GM21360 (cell line): Measurements from ENCODE around the gene FRMD8.

Experiments
- ATAC-seq: cut with Tn5 transposase; IDR thresholded peaks from one replicate; pipeline ENCODE4 v1.9.1; 2021; ENCODE audit warnings: mild to moderate bottlenecking, moderate library complexity; ENCODE audit not compliant: unreplicated experiment

Gene FRMD8

DNA sequence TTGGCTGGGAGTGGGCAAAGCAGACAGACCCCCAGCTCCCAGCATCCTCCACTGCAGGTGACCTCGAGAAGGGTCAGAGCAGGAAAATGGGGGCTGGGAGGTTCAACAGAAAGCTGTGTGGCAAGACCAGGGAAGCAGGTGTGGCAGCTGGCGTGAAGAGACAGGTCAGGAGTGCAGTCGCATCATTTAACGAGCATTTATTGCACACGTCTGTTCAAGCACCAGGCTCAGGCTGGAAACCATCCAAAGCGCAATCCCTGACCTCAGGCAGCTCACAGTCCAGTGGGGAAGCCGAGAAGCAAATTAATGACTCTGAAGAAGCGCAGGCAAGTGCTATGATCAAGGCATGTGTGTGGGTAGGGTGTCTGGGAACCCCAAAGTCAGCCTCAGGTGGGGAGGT, 11.4 kb upstream of the FRMD8 start:
- no peak for ATAC-seq

- no peak for ATAC-seq
These were observed 10.2 kb upstream of the FRMD8 start for GRCh38 chr11:65376138-65376713.

- no peak for ATAC-seq
These were observed 9.4 kb upstream of the FRMD8 start for GRCh38 chr11:65377036-65377435.

DNA sequence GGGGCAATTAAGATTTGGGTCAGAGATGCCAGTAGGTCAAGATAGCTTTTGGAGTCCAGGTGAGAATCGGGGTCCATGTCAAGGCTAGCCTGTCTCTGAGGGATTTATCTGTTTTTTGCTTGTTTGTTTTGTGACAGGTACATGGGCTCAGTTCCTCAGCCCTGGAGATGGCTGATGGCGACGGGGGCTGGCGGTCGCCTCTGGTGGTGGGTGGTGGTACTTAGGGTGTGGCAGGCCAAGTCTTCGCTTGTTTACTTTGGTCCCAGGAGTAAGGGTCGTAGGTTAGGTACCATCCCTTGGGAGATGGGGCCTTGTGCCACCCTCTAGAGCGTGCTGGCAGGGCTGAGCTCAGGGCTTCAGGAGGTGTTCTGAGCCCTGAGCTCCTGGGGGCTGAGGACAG, 8.7 kb upstream of the FRMD8 start:
- no peak for ATAC-seq

- no peak for ATAC-seq
These were observed 8.1 kb upstream of the FRMD8 start for GRCh38 chr11:65378208-65378927.

GRCh38 chr11:65378928-65379638, 7.4 kb upstream of the FRMD8 start:
- no peak for ATAC-seq

DNA sequence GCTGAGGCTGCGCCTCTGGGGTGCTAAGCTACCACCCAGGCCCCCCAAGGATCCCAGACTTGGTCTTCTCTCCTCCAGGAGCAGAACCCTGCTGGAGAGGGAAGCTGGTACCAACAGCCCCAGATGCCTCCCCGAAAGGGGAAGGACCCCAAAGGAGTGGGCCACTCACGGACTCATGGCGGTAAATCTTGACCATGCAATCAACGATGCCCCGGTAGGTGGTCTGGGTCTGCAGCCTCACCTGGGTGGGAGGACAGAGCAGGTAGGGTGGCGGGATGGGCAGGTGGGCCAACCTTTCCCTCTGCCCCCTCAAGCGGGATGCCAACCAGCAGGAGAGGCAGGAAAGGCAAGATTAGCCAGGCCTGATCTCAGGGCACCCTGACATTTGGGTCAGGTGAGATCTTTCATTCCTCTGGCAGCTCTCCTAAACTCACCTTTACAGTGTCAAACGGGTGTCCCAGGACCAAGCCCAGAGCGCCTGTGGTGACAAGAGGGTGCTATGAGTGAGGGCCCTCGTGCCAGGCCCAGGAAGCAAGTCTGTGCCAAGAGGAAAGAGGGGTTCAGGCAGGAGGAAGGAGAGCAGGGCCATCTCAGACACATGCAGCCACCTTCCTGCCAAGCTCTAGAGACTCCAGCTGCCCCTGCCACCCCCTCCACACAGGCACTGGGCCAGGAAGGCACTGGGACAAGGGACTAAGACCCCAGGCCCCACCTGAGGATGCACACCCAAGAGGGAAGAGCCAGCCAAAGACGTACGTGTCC, 6.6 kb upstream of the FRMD8 start:
- ATAC-seq = no peak

DNA sequence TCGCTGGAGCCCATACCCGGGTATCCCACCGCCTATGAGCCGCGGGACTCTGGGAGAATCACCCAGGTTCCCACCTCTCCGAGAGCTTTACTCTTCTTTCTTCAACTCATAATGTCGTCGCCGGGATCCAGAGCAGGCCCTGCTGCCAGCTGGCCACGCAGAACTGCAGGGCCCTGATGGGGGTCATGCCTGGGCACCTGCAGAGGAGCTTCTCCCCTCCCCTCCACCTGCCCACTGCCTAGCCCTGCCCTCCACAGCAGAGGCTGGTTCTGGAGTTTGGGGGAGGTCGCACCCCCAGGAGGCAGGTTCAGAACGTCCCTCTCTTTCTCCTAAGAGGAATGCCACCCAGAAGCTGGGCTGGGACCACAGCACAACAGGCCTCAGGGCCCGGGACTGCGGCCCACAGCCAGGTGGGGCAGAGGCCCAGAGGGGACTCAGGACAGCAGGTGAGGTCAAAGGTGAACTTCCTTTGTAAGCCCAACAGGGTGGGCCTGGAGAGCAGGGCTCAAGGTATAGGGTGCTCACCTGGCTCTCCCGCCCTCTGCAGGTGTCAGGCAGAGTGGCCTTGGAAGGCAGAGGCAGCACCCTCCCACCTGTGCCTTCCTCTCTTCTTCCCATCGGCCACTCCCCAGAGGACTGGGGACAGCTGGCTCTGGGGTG, 5.8 kb upstream of the FRMD8 start:
- no peak for ATAC-seq

DNA sequence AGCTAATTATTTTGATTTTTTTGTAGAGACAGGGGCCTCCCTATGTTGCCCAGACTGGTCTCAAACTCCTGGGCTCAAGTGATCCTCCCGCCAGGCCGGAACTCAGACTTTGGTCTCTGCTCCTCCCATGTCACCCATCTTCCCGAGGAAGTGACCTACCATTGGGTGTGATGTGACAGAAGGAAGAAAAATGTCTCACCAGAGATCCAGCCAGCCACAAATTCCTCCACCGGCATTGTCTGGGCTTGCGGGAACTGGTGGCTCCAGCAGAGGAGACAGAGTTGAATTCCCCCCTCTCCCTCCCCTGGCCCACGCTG, 4.8 kb upstream of the FRMD8 start:
- peak; percentile 2 for ATAC-seq

DNA sequence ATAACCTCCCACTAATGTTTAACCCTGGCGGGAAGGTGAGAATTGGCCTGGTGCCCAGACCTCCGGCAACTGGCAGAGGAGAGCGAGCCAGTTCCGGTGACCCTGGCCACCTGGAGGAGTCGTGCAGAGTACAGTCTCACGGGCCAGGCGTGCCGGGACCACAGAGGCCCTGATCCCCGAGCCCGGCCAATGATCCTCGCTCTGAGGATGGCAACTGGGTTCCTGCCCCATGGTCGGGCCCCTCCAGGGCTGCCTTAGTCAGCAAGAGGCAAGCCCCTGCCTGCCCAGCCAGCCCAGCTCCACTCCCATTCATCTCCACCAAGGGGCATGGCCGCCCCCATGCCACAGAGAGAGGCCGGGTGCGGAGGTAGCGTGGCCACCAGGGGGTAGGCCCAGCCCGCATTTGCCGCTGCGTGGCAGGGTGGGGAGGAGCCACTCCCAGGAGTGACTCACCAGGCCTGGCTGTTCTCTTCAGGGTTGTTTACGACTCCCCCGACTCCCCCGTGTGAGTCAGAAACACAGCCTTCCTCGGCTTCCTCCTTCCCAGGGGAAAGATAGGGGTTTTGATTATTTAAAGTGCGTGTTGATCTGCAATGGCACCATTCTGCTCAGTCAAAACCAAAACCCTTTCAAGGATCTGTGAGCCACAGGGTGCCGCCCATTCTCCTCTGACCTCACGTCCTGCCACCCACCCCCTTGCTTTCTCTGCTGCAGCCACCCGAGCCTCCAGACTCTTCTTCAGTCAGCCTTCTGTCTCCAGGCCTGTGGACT, 4.2 kb upstream of the FRMD8 start, which contains the start of gene SLC25A45:
TSS of gene SLC25A45 (minus strand) at position 614 of the 771 bp plus-strand sequence. CDS start 695 bp downstream, outside the sequence.
- peak; percentile 45 for ATAC-seq

DNA sequence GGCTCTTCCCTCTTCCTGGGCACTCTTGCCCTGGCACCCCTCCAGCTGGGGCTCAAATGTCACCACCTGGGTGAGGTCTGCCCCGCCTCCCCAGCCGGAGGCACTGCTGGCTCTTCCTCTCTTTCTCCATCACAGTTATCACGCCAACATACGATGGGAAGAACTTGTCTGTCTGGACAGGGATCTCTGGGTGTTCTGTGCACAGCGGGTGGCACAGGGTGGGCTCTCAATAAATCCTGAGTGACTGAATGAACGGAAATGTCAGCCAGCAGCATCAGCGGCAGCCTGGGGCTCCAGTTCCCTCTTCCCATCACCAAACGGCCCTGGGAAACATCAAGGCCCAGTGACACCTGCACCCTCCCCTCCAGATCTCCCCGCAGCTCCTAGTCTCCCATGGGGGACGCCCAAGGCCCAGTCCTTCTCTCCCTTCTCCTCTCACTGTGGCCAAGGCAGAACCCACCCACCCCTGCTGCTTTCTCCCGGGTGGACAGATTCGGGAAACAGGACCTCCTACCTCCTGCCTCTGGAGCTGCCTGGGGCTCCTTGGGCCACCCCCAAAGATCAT, 3.6 kb upstream of the FRMD8 start:
- no peak for ATAC-seq

GRCh38 chr11:65383778-65384177, 2.7 kb upstream of the FRMD8 start:
- no peak for ATAC-seq

GRCh38 chr11:65384301-65384889, 2.0 kb upstream of the FRMD8 start:
- no peak for ATAC-seq

GRCh38 chr11:65388731-65389130, 2.3 kb downstream of the FRMD8 start:
- no peak for ATAC-seq

DNA sequence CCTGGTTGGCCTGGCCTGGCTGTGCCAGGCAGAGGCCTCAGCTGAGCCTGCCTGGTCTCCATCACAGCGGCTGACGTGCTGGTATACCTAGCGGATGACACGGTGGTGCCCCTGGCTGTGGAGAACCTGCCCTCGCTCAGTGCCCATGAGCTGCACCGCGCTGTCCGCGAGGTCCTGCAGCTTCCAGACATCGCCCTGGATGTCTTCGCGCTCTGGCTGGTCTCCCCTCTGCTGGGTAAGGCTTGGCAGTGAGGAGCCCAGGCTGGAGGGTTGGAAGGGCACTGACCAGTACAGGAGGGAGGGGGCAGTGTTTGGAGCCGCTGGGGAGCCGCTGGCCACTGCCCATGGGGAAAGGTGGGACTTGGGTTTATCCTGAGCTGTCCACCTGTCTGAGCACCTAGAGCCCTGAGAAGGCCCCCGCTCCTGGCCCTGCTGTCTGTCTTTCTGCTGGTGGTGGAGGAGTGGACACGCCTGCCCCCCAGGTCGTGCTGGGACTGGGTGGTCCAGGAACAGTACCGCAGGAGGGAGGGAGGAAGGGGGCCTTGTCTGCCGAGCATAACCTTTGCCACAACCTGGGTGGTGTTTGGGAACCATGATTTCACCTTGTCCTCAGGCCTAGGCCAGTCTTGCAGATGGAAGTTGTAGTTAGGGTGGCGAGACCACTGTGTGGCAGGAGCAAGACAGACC, 3.0 kb downstream of the FRMD8 start:
- no peak for ATAC-seq

DNA sequence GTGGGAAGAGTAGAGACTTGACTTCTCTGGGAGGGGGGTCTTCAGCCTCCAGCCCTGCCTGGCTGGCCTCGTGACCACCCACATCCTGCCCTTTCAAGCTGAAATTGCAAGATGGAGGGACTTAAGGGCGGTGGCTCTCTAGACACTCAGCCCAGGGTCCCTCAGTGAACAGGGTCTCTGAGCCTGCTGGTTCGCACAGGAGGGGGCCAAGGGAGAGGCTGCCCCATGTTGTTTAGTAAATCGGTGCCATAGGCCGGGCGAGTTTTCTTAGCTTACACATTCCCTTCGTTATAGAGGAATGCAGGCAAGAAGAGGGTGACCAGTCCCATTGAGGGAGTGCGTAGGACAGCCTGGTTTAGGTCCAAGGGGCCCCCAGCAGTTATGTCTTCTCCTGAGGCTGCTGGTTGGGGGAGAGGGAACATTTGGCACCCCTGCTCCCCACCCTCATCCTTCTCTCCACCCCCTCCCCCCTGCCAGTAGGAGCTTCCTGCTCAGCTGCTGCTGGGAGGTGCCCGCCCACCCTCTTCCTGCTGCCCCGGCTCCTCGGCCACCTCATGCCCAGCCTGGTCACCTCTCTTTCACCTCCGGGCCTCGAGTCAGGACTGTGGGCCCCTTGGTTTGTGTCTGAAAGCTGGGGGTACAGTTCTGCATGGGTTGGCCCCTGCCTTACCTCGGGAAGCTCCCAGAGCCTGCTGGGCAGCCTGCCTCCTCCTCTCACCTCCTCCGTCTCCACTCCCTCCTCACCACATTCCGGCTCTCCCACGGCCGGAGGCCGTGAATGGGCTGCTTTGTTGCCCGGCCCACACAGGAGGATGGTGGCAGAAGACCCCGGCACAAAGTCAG, 3.9 kb downstream of the FRMD8 start:
- no peak for ATAC-seq

GRCh38 chr11:65390996-65391395, 4.6 kb downstream of the FRMD8 start:
- ATAC-seq = no peak

DNA sequence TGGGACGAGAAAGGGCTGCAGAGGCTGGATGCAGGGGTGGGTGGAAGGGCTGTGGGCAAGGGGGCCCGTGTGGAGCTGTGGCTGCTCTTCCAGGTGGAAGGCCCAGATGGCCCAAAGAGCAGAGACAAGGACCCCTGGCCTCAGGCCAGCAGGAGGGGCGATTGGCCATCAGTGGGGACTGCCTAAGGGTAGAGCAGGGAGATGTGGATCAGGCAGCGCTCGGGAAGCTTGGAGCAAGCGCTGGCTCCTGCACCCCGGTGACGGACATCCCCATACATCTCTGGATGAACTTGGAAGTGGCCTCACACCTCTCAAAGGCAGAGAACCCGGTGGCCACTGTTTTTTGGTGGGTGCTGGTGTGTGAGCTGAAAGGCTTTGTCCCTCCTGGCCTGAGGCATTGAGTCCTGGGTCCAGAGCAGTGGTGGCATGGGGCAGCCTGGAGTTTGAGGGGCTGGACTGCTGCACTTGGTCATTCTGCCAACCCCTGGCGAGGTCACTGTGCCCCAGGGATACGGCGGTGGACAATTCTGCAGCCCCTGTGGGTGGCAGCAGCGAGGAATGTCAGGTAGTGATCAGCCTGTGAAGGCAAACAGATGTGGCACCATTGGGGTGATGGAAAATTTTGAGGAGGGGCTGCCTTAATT, 5.9 kb downstream of the FRMD8 start:
- no peak for ATAC-seq
